ENCODE results near the gene SNX13. TPM values are rescaled to one million over a fixed set of nuclear protein-coding genes. Genes with fewer than 3 reads are reported as not detected.

SNX13 gene
- total and polyA plus RNA-seq, 2 experiments from 2014 or later, result 17.4 to 57.6 TPM

DNA sequence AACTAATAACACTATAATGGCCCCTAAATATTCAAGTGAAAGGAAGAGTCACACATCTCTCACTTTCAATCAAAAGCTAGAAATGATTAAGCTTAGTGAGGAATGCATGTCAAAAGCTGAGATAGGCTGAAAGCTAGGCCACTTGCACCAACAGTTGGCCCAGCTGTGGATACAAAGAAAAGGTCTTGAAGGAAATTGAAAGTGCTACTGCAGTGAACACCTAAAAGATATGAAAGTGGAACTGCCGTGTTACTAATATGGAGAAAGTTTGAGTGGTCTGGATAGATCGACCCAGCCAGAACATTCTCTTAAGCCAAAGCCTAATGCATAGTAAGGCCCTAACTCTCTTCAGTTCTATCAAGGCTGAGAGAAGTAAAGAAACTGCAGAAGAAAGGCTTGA is 12.1 kb upstream of the SNX13 start:
- Histone ChIP-seq H2AFZ (no peak overlapping the region), H3K9me2 (replicated peaks; ENCODE audit: insufficient read depth) (no peaks in the 10 kb centered on the region), H3K27me3 (no peaks in the 10 kb centered on the region), H3K4me1 (ENCODE audit: insufficient read depth) (no peaks in the 10 kb centered on the region), H3K36me3 (replicated peaks; ENCODE audit: insufficient read depth, low read depth) (no peaks in the 10 kb centered on the region), H3K4me2 (no peak overlapping the region), H3K9me3 (ENCODE audit: low read depth) (no peaks in the 10 kb centered on the region), H3K27ac (no peak overlapping the region), H4K20me1 (ENCODE audit: insufficient read depth, poor library complexity, severe bottlenecking) (no peaks in the 10 kb centered on the region), H3K4me3 (no peak overlapping the region), H3K79me2 (no peaks in the 10 kb centered on the region)
- no peak for DNase-seq (ENCODE audit: low spot score)
- WGBS (ENCODE audit: low lambda C conversion rate, missing lambda C conversion rate), result 97% methylated on average over 2 of the region's 2 CpGs
- TF ChIP-seq EZH2phosphoT487 (IDR thresholded peaks at IDR 0.05; ENCODE audit: low read depth, severe bottlenecking, unreplicated experiment) (no peak), EZH2 (IDR thresholded peaks at IDR 0.05; ENCODE audit: borderline replicate concordance) (no peak)
- TF ChIP-seq, protein P1, sequence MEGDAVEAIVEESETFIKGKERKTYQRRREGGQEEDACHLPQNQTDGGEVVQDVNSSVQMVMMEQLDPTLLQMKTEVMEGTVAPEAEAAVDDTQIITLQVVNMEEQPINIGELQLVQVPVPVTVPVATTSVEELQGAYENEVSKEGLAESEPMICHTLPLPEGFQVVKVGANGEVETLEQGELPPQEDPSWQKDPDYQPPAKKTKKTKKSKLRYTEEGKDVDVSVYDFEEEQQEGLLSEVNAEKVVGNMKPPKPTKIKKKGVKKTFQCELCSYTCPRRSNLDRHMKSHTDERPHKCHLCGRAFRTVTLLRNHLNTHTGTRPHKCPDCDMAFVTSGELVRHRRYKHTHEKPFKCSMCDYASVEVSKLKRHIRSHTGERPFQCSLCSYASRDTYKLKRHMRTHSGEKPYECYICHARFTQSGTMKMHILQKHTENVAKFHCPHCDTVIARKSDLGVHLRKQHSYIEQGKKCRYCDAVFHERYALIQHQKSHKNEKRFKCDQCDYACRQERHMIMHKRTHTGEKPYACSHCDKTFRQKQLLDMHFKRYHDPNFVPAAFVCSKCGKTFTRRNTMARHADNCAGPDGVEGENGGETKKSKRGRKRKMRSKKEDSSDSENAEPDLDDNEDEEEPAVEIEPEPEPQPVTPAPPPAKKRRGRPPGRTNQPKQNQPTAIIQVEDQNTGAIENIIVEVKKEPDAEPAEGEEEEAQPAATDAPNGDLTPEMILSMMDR (IDR thresholded peaks at IDR 0.05; ENCODE audit: poor library complexity), result no peak

DNA sequence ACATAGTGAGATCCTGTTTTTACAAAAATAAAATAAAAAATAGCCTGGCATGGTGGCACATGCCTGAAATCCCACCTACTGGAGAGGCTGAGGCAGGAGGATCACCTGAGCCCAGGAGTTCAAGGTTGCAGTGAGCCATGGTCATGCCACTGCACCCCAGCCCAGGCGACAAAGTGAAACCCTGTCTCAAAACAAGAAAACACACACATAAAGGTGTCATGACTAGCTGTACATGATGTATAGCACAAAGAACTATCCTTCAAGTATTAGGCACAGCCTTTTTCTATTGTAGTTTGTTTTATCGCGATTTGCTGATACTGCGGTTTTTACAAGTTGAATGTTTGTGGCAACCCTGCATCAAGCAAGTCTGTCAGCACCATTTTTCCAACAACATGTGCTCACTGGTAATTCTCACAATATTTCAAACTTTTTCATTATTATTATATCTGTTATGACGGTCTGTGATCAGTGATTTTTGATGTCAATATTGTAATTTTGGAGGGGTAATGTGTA is 11.5 kb upstream of the SNX13 start:
- DNase-seq (ENCODE audit: low spot score), result no peak
- Histone ChIP-seq H3K4me3 (no peak overlapping the region), H3K36me3 (replicated peaks; ENCODE audit: insufficient read depth, low read depth) (no peaks in the 10 kb centered on the region), H3K79me2 (no peaks in the 10 kb centered on the region), H4K20me1 (ENCODE audit: insufficient read depth, poor library complexity, severe bottlenecking) (no peaks in the 10 kb centered on the region), H3K4me2 (no peak overlapping the region), H3K9me2 (replicated peaks; ENCODE audit: insufficient read depth) (no peaks in the 10 kb centered on the region), H3K27me3 (no peaks in the 10 kb centered on the region), H3K9me3 (ENCODE audit: low read depth) (no peaks in the 10 kb centered on the region), H3K27ac (no peak overlapping the region), H2AFZ (no peak overlapping the region), H3K4me1 (ENCODE audit: insufficient read depth) (no peaks in the 10 kb centered on the region)
- 97% methylated on average over 5 of the region's 5 CpGs for WGBS (ENCODE audit: low lambda C conversion rate, missing lambda C conversion rate)
- TF ChIP-seq, protein P1 (IDR thresholded peaks at IDR 0.05; ENCODE audit: poor library complexity), result no peak
- TF ChIP-seq EZH2 (IDR thresholded peaks at IDR 0.05; ENCODE audit: borderline replicate concordance) (no peak), EZH2phosphoT487 (IDR thresholded peaks at IDR 0.05; ENCODE audit: low read depth, severe bottlenecking, unreplicated experiment) (no peak)

DNA sequence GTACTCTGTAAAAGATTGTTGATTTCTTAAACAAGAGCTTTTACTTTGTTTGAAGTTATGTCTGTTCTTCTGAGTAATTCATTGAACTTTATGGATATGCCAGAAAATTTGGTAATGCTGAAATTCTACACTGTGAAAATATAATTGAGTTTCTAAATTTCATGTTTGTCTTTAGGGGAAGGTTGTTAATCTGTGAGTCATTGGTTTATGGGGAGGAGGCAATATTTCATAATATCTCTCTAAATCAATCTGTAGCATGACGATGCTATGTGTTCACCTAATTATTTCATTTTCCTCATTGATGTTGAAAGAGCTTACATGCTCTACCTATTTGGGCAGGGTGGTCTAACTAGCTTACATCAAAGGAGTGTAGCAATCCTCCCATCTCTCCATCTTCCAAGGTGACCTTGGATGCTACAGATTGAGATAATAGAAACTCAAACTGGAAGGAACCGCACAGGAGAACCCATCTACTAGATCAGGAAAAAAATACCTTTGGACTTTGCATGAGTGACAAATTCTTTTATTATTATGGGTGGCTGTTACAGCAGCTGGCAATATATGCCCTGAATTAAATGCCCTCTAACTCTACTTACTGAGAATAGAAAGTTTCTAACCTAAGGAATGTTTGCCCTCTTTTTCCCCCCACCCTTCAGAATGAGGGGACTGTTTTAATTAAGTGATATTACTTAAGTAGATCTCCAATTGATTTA is 8.4 kb upstream of the SNX13 start:
- H3K36me3 ChIP-seq (replicated peaks; ENCODE audit: insufficient read depth, low read depth), result no peaks in the 10 kb centered on the region
- no peak for DNase-seq (ENCODE audit: low spot score)
- H3K4me1 ChIP-seq (ENCODE audit: insufficient read depth), result no peaks in the 10 kb centered on the region
- WGBS (ENCODE audit: low lambda C conversion rate, missing lambda C conversion rate), result 94% methylated on average over 2 of the region's 2 CpGs
- no peaks in the 10 kb centered on the region for H4K20me1 ChIP-seq (ENCODE audit: insufficient read depth, poor library complexity, severe bottlenecking)
- no peak overlapping the region for H3K27ac ChIP-seq
- H3K9me2 ChIP-seq (replicated peaks; ENCODE audit: insufficient read depth), result no peaks in the 10 kb centered on the region
- no peak overlapping the region for H3K4me2 ChIP-seq
- H3K27me3 ChIP-seq, result no peaks in the 10 kb centered on the region
- no peaks in the 10 kb centered on the region for H3K9me3 ChIP-seq (ENCODE audit: low read depth)
- H2AFZ ChIP-seq, result no peak overlapping the region
- H3K4me3 ChIP-seq, result no peak overlapping the region
- no peaks in the 10 kb centered on the region for H3K79me2 ChIP-seq
- TF ChIP-seq, protein P1 (IDR thresholded peaks at IDR 0.05; ENCODE audit: poor library complexity), result no peak
- TF ChIP-seq EZH2phosphoT487 (IDR thresholded peaks at IDR 0.05; ENCODE audit: low read depth, severe bottlenecking, unreplicated experiment) (no peak), EZH2 (IDR thresholded peaks at IDR 0.05; ENCODE audit: borderline replicate concordance) (no peak)

All from hepatocyte (in vitro differentiated cells).